Heart left ventricle (tissue), 16 donors: Measurements from ENCODE around the gene CD2BP2. TPM values are rescaled to one million over a fixed set of nuclear protein-coding genes. Genes with fewer than 3 reads are reported as not detected.

Experiments
- ATAC-seq, 4 donors: fragments of 200-7000 bp; cut with Tn5 transposase; one replicate each; pipeline ENCODE4 v1.9.1; 2020 to 2022; ENCODE audit warnings: moderate library complexity in 4 of 4, mild to moderate bottlenecking in 3 of 4, moderate number of reproducible peaks in 1 of 4
- DNase-seq, 5 donors: peaks; one replicate each; pipeline ENCODE4 v3.0.0-alpha.2; 2020
- H3K27ac ChIP-seq, 12 donors: fragments of 200-600 bp; sonication (generic) in 4 of 12; one replicate each; pipeline versions ENCODE4 v1.5.0 to v1.8.0; 2016 to 2022; ENCODE audit warnings: mild to moderate bottlenecking in 2 of 12
- H3K27me3 ChIP-seq, 9 donors: fragments of 200-600 bp; sonication (generic) in 2 of 9; one replicate each; pipeline versions ENCODE4 v1.5.1 to v1.8.0; 2016 to 2022; ENCODE audit warnings: mild to moderate bottlenecking in 3 of 9
- H3K36me3 ChIP-seq, 9 donors: fragments of 200-600 bp; sonication (generic) in 2 of 9; one replicate each; pipeline versions ENCODE4 v1.5.0 to v1.8.0; 2018 to 2022; ENCODE audit warnings: mild to moderate bottlenecking in 2 of 9
- H3K4me1 ChIP-seq, 12 donors: fragments of 200-600 bp; sonication (generic) in 4 of 12; one replicate each; pipeline versions ENCODE4 v1.5.0 to v1.8.0; 2016 to 2022; ENCODE audit warnings: mild to moderate bottlenecking in 3 of 12
- H3K4me3 ChIP-seq, 12 donors: fragments of 200-600 bp; sonication (generic) in 4 of 12; one replicate each; pipeline versions ENCODE4 v1.5.0 to v1.8.0; 2017 to 2022; ENCODE audit warnings: mild to moderate bottlenecking in 9 of 12, moderate library complexity in 4 of 12
- H3K9me3 ChIP-seq, 12 donors: fragments of 200-600 bp; sonication (generic) in 4 of 12; one replicate each; pipeline versions ENCODE4 v1.5.0 to v1.8.0; 2016 to 2022; ENCODE audit warnings: mild to moderate bottlenecking in 1 of 12
- CTCF ChIP-seq, 12 donors: fragments of 200-600 bp; sonication (generic) in 4 of 12; IDR thresholded peaks; one replicate each; pipeline versions ENCODE4 v1.5.0 to v1.8.0; 2018 to 2022; ENCODE audit warnings: antibody characterized with exemption in 12 of 12, mild to moderate bottlenecking in 5 of 12
- POLR2A ChIP-seq, 2 donors: fragments of 450-650 bp; IDR thresholded peaks; one replicate each; pipeline ENCODE4 v1.6.1; 2017; ENCODE audit warnings: antibody characterized with exemption in 2 of 2, mild to moderate bottlenecking in 2 of 2, moderate library complexity in 2 of 2
- WGBS, 4 donors: extraction: QIAGEN DNeasy Blood & Tissue Kit in 2 of 4; methylation state at CpG; one replicate each; pipeline versions ENCODE4 v1.1.5 to v1.1.7; 2013 to 2018; 5-methylcytosine and 5-hydroxymethylcytosine counted together
- intact Hi-C, 10 donors: fragments of 100-400 bp; cut with DNase I; formaldehyde crosslinking; loops; one replicate each; pipeline versions ENCODE4 v1.11.1 to v1.14.2; 2022
- polyA plus RNA-seq, 2 donors: library from polyadenylated mRNA; stranded (reverse); fragments of 200-250 nt; gene quantifications; one replicate each; pipeline ENCODE4 v1.2.3, GENCODE V29; 2013
- total RNA-seq, 9 donors: library from RNA; depleted of rRNA in 2 of 9; stranded (reverse); fragments of >200 nt in 2 of 9; fragmentation: NEBNext Ultra II Directional in 3 of 9; extraction: Animal tissue kit (Norgen Biotek cat#: 25700) in 3 of 9; gene quantifications; one replicate each; pipeline versions ENCODE4 v1.1.0 to v1.2.4, GENCODE V29; 2016 to 2023
- donor health status: ischemic (EF 13 %, LVEDD 7.1; RV severe dilation, severe dysfunction).
- donor health status: healthy with polysubstance abuse.
- donor health status: DM: no; HTN: yes; CAD: no.
- donor health status: DM: no; HTN: no; CAD: no.
- donor health status: ischemic (EF 25% LVEDD 6.9; RV normal size, moderate dysfunction).
- donor health status: ischemic (EF 25% LVEDD 5.7; RV mildly dilated, moderate dysfunction).
- donor health status: healthy.
- donor health status: DM: yes; HTN: yes; CAD: no.
- donor health status: ischemic (EF 35%, LVEDD 5.7; RV mildly dilated, moderate dysfunction).
- donor health status: nonischemic (EF 11% LVEDD 7.7; RV severe dilation, severe dysfunction).
- donor health status: DM: yes; HTN: yes; CAD: no.
- donor health status: PGD.
- donor health status: ischemic (EF 29% LVEDD 5.4; RV normal size, mild dysfunction).
- donor health status: nonischemic (EF 23%, LVEDD 6.1; RV moderate dilation, normal function).

CD2BP2 gene
- total and polyA plus RNA-seq, 11 donors = 21.5 to 54.5 (median 39.8) TPM

GRCh38 chr16:30352488-30353401 lies 2.4 kb downstream of the CD2BP2 start:
- Histone ChIP-seq H3K27me3 (no peaks in the 10 kb centered on the region), H3K9me3 (no peaks in the 10 kb centered on the region), H3K4me1 (peaks cover 12 to 47% (median 37%) of the 10 kb centered on the region in 12 donors), H3K27ac (peak overlapping the region in 11 of 12 donors; percentile 13 to 92 (median 57)), H3K4me3 (no peak overlapping the region), H3K36me3 (peaks cover 0 to 58% (median 47%) of the 10 kb centered on the region in 9 donors)
- no peak for ATAC-seq
- peak in 1 of 5 donors; percentile 18 for DNase-seq
- WGBS, 4 donors = 79 to 84% (median 81%) methylated on average over 14 of the region's 14 CpGs
- TF ChIP-seq POLR2A (IDR thresholded peaks at IDR 0.05) = no peak
- peak in 1 of 12 donors; percentile 16 for TF ChIP-seq CTCF (IDR thresholded peaks at IDR 0.05)
- intact Hi-C loops = loop anchor here in 2 of 10 donors (10.0 kb wide), 2 partner anchors 62 to 258 kb away; partner anchors contain the start of genes TBX6 (in 1 of the 2) and YPEL3 (in 1 of the 2)

GRCh38 chr16:30351586-30352419 lies 3.3 kb downstream of the CD2BP2 start:
- intact Hi-C loops = loop anchor here in 2 of 10 donors (10.0 kb wide), 2 partner anchors 63 to 257 kb away; partner anchors contain the start of genes TBX6 (in 1 of the 2) and YPEL3 (in 1 of the 2)
- H3K4me1 ChIP-seq = peaks cover 12 to 46% (median 37%) of the 10 kb centered on the region in 12 donors
- DNase-seq (peak; percentile 75 to 90 (median 82)), ATAC-seq (peak; percentile 46 to 70 (median 58))
- H3K9me3 ChIP-seq = no peaks in the 10 kb centered on the region
- peaks cover 0 to 48% (median 40%) of the 10 kb centered on the region in 9 donors for H3K36me3 ChIP-seq
- H3K27me3 ChIP-seq = no peaks in the 10 kb centered on the region
- TF ChIP-seq CTCF (IDR thresholded peaks at IDR 0.05) = no peak
- TF ChIP-seq POLR2A (IDR thresholded peaks at IDR 0.05) = no peak
- H3K4me3 ChIP-seq = no peak overlapping the region
- WGBS, 4 donors = 61 to 75% (median 64%) methylated on average over 9 to 11 of the region's 11 CpGs
- H3K27ac ChIP-seq = peak overlapping the region; percentile 13 to 92 (median 56)

- peak overlapping the region in 3 of 12 donors; percentile 18 to 92 (median 64) for H3K27ac ChIP-seq
- intact Hi-C loops = loop anchor here in 2 of 10 donors (10.0 kb wide), 2 partner anchors 64 to 256 kb away; partner anchors contain the start of genes TBX6 (in 1 of the 2) and YPEL3 (in 1 of the 2)
- H3K27me3 ChIP-seq = no peaks in the 10 kb centered on the region
- peaks cover 0 to 48% (median 40%) of the 10 kb centered on the region in 9 donors for H3K36me3 ChIP-seq
- TF ChIP-seq CTCF (IDR thresholded peaks at IDR 0.05) (no peak), POLR2A (IDR thresholded peaks at IDR 0.05) (no peak)
- no peaks in the 10 kb centered on the region for H3K9me3 ChIP-seq
- H3K4me1 ChIP-seq = peaks cover 9 to 38% (median 31%) of the 10 kb centered on the region in 12 donors
- no peak overlapping the region for H3K4me3 ChIP-seq
- DNase-seq = no peak
- 88 to 91% (median 90%) methylated on average over 15 of the region's 15 CpGs for WGBS, 4 donors
- ATAC-seq = no peak
These were observed 4.1 kb downstream of the CD2BP2 start for GRCh38 chr16:30351001-30351441.
